Aorta (tissue), 5 donors: ENCODE results near the gene SCP2D1. TPM values are rescaled to one million over a fixed set of nuclear protein-coding genes. Genes with fewer than 3 reads are reported as not detected.

Source experiments
- ATAC-seq: fragments of 200-7000 bp; cut with Tn5 transposase; one replicate; pipeline ENCODE4 v1.9.1; 2022; ENCODE audit warnings: moderate library complexity; ENCODE audit not compliant: low FRiP score
- DNase-seq, 2 donors: peaks; one replicate each; pipeline ENCODE4 v3.0.0-alpha.2; 2020
- H3K27ac ChIP-seq, 2 donors: one replicate each; pipeline ENCODE4 v1.5.1; 2013; ENCODE audit warnings: low read length in 2 of 2, mild to moderate bottlenecking in 2 of 2, moderate library complexity in 2 of 2, control low read depth in 1 of 2, inconsistent platforms in 1 of 2, low read depth in 1 of 2
- H3K27me3 ChIP-seq, 2 donors: one replicate each; pipeline ENCODE4 v1.6.1; 2013; ENCODE audit warnings: control low read depth in 1 of 2, low read length in 1 of 2, mild to moderate bottlenecking in 1 of 2, moderate library complexity in 1 of 2; ENCODE audit not compliant: insufficient read depth in 2 of 2, control insufficient read depth in 1 of 2
- H3K36me3 ChIP-seq, 2 donors: one replicate each; pipeline ENCODE4 v1.6.1; 2013; ENCODE audit warnings: control low read depth in 1 of 2, low read length in 1 of 2, mild to moderate bottlenecking in 1 of 2; ENCODE audit not compliant: insufficient read depth in 2 of 2, control insufficient read depth in 1 of 2
- H3K4me1 ChIP-seq, 2 donors: one replicate each; pipeline ENCODE4 v1.6.1; 2013; ENCODE audit warnings: low read length in 2 of 2, control low read depth in 1 of 2, mild to moderate bottlenecking in 1 of 2, moderate library complexity in 1 of 2; ENCODE audit not compliant: insufficient read depth in 2 of 2, control insufficient read depth in 1 of 2
- H3K4me3 ChIP-seq, 2 donors: one replicate each; pipeline ENCODE4 v1.5.1; 2013; ENCODE audit warnings: low read length in 2 of 2, control low read depth in 1 of 2, mild to moderate bottlenecking in 1 of 2
- H3K9me3 ChIP-seq: one replicate; pipeline ENCODE4 v1.6.1; 2013; ENCODE audit warnings: mild to moderate bottlenecking, low read length; ENCODE audit not compliant: control insufficient read depth
- WGBS, 2 donors: extraction: QIAGEN DNeasy Blood & Tissue Kit; methylation state at CpG; one replicate each; pipeline ENCODE4 v1.1.7; 2013; 5-methylcytosine and 5-hydroxymethylcytosine counted together
- intact Hi-C, 2 donors: fragments of 100-400 bp; cut with DNase I; formaldehyde crosslinking; loops; one replicate each; pipeline versions ENCODE4 v1.14.2 to v1.15.0; 2022
- polyA plus RNA-seq, 2 donors: library from polyadenylated mRNA; stranded (reverse); fragments of 200-250 nt; gene quantifications; one replicate each; pipeline ENCODE4 v1.2.3, GENCODE V29; 2013
- total RNA-seq, 2 donors: library from RNA; stranded (reverse); fragmentation: NEBNext Ultra II Directional; extraction: Animal tissue kit (Norgen Biotek cat#: 25700); gene quantifications; one replicate each; pipeline ENCODE4 v1.2.1, GENCODE V29; 2021
- donor health status: healthy with polysubstance abuse.
- donor health status: Bipolar disorder and iron deficiency.
- donor health status: DM: no; HTN: no; CAD: no.
- donor health status: DM: no; HTN: no; CAD: no.
- donor health status: DM: yes; HTN: yes; CAD: no.

The SCP2D1 gene
- total and polyA plus RNA-seq, 4 donors, result not detected

DNA sequence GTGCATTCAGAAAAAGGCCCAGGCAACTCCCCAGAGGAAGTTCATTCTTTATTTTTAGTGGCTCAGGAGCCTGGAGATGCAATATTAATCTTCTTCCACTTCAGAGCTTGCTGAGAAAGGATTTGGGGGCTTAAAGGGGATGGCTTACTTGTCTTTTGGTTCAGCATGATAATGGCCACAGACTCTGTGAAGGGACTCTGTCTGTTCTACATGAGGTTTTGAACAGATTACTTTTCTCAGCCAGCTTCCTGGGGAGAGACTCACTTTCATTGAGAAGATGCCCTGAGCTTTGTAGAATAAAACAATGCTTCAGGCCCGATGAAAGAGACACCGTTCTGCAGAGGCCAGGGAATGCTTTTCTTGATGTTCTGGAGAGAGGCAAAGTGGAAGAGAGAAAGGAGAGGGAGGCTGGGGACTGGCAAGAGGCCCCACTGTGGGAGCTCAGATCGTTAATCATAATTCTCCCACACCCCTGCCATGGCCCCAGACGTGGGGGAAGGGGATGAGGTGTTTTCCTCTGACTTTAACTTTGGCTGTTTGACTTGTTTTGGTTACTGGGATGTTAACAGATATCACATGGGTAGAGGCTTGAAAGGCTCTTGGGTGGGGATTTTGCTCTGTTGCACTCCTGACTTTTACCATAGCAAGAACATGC, 19.1 kb downstream of the SCP2D1 start:
- no peak overlapping the region for H3K27ac ChIP-seq
- intact Hi-C loops, result no loop called here
- DNase-seq, result no peak

DNA sequence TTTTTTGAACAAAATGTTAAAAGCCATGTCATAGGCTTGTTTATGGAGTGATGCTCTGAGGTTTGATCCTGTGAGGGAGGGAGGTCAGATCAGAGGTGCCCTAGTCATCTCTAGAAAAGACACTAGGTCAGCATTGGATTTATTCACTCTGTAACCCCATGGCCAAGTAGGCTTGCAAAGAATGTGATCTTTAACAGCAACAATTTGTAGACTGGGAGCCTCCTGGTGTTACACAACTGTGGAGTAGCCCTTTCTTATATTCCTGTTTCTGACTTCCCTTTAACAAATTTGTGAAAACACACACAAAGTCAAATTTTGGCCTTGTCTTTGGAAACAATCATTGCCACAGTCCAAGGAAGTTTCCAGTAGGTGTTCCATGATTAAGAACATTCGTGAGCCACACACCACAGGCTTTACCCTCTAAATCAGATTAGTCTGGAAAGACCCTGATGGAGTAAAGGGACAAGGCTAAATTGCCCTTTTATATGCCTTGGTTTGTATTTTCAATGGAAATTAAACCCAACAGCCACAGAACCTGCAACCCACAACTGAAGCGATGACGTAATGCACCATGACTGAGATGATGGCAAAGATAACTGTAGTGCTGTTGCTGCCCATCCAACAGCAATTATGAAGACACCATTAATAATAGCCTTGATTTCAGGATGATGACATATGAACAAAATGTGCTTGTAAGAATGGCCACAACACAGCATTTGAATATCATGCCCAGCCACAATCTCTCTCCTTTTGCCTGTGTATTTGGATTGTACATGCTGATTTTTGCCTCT, 22.1 kb downstream of the SCP2D1 start:
- H3K4me3 ChIP-seq, result no peak overlapping the region
- H3K27me3 ChIP-seq, result no peaks in the 10 kb centered on the region
- WGBS, 2 donors, result 93 to 97% methylated on average over 3 of the region's 3 CpGs
- DNase-seq (no peak), ATAC-seq (no peak)
- no peaks in the 10 kb centered on the region for H3K4me1 ChIP-seq
- no peaks in the 10 kb centered on the region for H3K9me3 ChIP-seq
- H3K27ac ChIP-seq, result no peak overlapping the region
- H3K36me3 ChIP-seq, result no peaks in the 10 kb centered on the region
- intact Hi-C loops, result no loop called here

More for the DNA sequence above, 19.1 kb downstream of the SCP2D1 start:
- H3K4me1 ChIP-seq, result no peaks in the 10 kb centered on the region
- H3K4me3 ChIP-seq, result no peak overlapping the region
- WGBS, 2 donors, result 2 to 9% methylated on average over 4 of the region's 4 CpGs
- no peaks in the 10 kb centered on the region for H3K27me3 ChIP-seq
- H3K9me3 ChIP-seq, result no peaks in the 10 kb centered on the region
- no peak for ATAC-seq
- H3K36me3 ChIP-seq, result no peaks in the 10 kb centered on the region

DNA sequence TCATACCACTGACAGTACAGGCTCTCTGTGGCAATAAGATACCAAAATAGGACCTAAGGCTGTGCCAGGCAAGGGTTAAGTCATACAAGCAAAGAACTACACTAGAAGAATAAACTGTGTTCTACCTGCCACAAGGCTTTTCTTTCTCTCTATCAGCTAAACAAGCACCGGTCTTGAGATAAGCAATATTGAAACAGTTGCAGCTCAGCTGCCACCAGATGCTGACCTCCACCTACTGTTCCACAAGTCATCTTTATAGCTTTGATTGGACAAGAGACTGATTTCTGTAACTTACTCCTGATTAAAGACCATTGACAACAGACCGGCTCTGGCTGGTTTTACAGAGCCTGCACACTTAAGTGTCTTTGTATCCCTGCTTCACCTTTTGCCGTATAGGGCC, 24.1 kb downstream of the SCP2D1 start:
- ATAC-seq, result no peak

DNA sequence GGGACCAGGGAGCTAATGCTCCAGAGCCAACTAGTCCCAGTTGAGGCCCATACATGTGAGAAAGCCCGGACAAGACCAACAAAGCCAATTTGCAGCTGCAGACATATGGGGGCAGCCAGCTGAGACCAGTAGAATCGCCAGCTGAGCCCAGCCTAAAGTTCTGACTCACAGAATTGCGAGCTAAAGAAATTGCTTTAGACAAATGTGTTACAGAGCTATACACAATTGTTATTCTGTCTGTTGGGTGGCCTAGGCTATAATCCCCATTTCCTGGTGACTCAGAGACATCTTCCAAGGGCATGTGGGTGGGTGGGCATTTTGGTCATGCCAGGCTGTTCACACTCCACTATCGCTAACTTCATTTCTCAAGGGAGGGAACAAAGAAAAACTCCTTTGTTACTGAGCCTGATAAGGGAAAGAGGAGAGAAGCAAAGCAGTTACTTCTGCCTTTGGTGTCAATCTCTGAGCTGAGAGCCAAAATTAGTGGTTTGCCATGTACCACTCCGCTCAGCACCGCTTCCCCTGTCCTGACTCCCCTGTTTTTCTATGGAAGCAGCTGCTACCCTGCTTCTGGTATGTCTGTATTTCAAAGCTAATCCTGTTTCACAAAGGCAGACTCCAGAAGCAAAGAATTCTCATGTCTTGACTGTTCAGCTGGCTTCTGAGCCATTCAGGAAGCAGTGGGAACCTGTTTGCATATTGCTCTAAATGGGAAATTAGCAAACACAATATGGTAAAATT, 26.1 kb downstream of the SCP2D1 start:
- Histone ChIP-seq H3K27ac (no peak overlapping the region), H3K4me1 (no peaks in the 10 kb centered on the region), H3K4me3 (no peak overlapping the region), H3K27me3 (no peaks in the 10 kb centered on the region), H3K36me3 (no peaks in the 10 kb centered on the region), H3K9me3 (no peaks in the 10 kb centered on the region)
- ATAC-seq (no peak), DNase-seq (no peak)
- intact Hi-C loops, result loop anchor here in 1 of 2 donors (2.0 kb wide), 1 partner anchor 19 kb away; no protein-coding TSS in a partner anchor
- WGBS, 2 donors, result 92 to 93% methylated on average over 6 of the region's 6 CpGs

More for the DNA sequence above, 24.1 kb downstream of the SCP2D1 start:
- H3K36me3 ChIP-seq, result no peaks in the 10 kb centered on the region
- WGBS, 2 donors, result 72 to 73% methylated on average over 3 of the region's 3 CpGs
- H3K4me1 ChIP-seq, result no peaks in the 10 kb centered on the region
- DNase-seq, result no peak
- H3K27me3 ChIP-seq, result no peaks in the 10 kb centered on the region
- no peaks in the 10 kb centered on the region for H3K9me3 ChIP-seq
- no peak overlapping the region for H3K27ac ChIP-seq
- intact Hi-C loops, result no loop called here
- no peak overlapping the region for H3K4me3 ChIP-seq

DNA sequence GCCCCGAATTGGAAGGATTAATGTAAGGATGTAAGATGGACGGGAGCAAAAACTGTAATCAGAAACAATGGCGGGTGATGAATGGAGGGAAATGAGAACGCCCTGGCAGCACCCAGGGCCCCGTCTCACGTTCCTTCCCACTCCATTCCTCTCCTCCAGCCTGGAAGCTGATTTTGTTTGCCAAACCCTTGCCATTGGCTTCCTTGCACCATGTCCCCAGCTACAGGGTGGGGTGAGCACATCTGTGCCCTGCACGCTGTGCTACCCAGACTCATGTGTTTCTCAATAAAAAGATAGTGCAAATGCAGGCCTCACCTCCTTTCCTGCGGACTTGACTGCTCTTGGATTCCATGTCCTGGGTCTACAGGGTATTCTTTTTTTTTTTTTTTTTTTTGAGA, 26.7 kb downstream of the SCP2D1 start:
- no peak for DNase-seq

DNA sequence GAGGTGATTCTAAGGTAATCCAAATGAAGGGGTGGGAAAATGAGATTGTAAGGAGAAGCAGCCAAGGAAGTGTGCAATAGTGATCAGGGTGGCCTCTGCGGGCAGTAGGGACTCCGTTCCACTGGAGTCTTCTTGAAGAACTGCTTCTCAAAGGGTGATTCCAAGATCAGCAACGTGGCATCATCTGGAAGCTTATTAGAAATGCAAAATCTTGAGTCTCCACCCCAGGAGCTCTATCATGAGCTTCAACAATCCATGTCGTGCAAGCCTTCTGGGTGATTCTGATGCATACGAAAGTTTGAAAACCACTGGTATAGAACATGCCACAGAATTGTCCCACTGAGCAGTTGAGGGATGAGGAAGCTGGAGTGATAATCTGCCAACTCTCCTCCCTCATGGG, 31.4 kb downstream of the SCP2D1 start:
- intact Hi-C loops, result no loop called here
- ATAC-seq, result no peak
- WGBS, 2 donors, result 72 to 74% methylated on average over 5 of the region's 5 CpGs

More for the DNA sequence above, 26.7 kb downstream of the SCP2D1 start:
- no peak overlapping the region for H3K27ac ChIP-seq
- no peak overlapping the region for H3K4me3 ChIP-seq
- no peak for ATAC-seq
- no peaks in the 10 kb centered on the region for H3K9me3 ChIP-seq
- 92 to 94% methylated on average over 8 of the region's 8 CpGs for WGBS, 2 donors
- H3K36me3 ChIP-seq, result no peaks in the 10 kb centered on the region
- H3K4me1 ChIP-seq, result no peaks in the 10 kb centered on the region
- intact Hi-C loops, result loop anchor here in 1 of 2 donors (2.0 kb wide), 1 partner anchor 19 kb away; no protein-coding TSS in a partner anchor
- H3K27me3 ChIP-seq, result no peaks in the 10 kb centered on the region

DNA sequence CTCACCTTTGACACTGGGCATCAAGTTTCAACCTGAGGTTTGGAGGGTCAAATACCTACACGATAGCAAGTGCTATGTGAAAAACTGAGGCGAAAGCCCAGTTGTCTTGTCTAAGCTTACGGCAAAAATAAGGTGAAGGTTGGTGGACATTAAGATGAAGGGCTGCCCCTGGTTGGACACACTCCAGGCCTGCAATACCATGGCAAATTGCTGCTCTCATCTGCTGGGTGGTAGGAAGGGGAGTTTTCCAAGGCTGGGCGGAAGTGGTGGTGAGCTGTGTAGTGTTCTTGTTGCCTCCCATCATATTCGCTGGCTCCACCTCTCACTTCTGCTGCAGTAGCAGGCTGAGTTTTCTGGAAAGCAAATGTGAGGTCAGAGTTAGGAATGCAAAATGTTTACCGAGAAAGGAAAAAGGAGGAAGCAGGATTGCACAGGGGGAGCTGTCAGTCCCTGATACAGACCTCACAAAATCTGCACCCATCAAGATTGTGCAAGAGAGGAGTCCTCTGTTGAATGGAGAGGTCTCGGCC, 33.7 kb downstream of the SCP2D1 start:
- intact Hi-C loops, result no loop called here
- Histone ChIP-seq H3K4me3 (no peak overlapping the region), H3K27ac (no peak overlapping the region), H3K36me3 (no peaks in the 10 kb centered on the region), H3K9me3 (no peaks in the 10 kb centered on the region), H3K27me3 (no peaks in the 10 kb centered on the region), H3K4me1 (no peaks in the 10 kb centered on the region)
- 90 to 93% methylated on average over 7 of the region's 7 CpGs for WGBS, 2 donors
- no peak for ATAC-seq
- DNase-seq, result no peak

More for the DNA sequence above, 31.4 kb downstream of the SCP2D1 start:
- Histone ChIP-seq H3K27ac (no peak overlapping the region), H3K4me3 (no peak overlapping the region), H3K9me3 (no peaks in the 10 kb centered on the region), H3K27me3 (no peaks in the 10 kb centered on the region), H3K4me1 (no peaks in the 10 kb centered on the region), H3K36me3 (no peaks in the 10 kb centered on the region)
- no peak for DNase-seq

DNA sequence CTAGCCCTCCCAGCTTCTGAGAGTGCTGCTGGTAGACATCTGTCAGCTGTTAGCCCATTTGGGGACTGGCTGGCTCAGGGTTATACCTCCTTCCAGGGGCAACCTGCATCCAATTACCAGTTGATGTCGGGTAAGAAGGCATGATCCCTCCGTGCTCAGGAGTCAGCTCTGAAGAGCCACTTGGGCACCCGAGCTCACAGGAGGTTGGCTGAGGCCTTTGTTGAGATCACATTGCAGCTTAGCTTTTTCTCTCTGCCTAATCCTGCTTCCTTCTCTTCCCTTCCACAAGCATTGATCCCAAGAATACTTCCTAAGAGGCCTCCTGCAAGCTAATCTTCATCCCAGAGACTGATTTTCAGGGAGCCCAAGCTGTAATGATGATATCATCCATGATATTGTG, 35.5 kb downstream of the SCP2D1 start:
- no peaks in the 10 kb centered on the region for H3K36me3 ChIP-seq
- 76 to 82% methylated on average over 3 of the region's 3 CpGs for WGBS, 2 donors
- no peaks in the 10 kb centered on the region for H3K27me3 ChIP-seq
- no peak for ATAC-seq
- H3K4me3 ChIP-seq, result no peak overlapping the region
- H3K9me3 ChIP-seq, result no peaks in the 10 kb centered on the region
- DNase-seq, result no peak
- no peaks in the 10 kb centered on the region for H3K4me1 ChIP-seq
- no peak overlapping the region for H3K27ac ChIP-seq
- intact Hi-C loops, result no loop called here
